GM10847 (cell line): ENCODE results near the gene KDM2B.

Experiments used
- POLR2A ChIP-seq: IDR thresholded peaks from 2 replicates; pipeline ENCODE4 v1.6.1; 2011; ENCODE audit not compliant: insufficient read length; ENCODE audit errors: extremely low read depth

The KDM2B gene

GRCh38 chr12:121580959-121581685 lies at the start of gene KDM2B:
KDM2B (minus strand) TSS chr12:121581023; CDS start chr12:121580911, 112 bp downstream.
- TF ChIP-seq POLR2A, result no peak

DNA sequence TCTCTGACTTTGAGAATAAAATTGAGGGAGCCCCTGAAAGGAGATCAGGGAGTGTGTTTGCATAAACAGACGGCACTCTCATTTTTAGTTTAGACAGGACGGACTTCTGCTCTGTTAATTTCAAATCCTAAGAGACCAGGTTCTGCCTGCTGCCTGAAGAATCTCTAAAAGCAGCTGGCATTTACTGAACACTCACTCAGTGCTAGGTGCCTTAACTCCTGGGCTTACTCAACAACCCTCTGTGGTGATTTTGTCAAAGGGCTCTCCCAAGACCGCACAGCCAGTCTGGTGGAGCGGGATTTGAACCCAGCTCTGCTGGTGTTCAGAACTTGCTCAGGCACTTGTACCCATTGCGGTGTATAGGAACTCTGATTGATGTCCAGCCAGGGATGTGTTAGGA lies 47.7 kb upstream of the KDM2B start:
- TF ChIP-seq POLR2A, result no peak

DNA sequence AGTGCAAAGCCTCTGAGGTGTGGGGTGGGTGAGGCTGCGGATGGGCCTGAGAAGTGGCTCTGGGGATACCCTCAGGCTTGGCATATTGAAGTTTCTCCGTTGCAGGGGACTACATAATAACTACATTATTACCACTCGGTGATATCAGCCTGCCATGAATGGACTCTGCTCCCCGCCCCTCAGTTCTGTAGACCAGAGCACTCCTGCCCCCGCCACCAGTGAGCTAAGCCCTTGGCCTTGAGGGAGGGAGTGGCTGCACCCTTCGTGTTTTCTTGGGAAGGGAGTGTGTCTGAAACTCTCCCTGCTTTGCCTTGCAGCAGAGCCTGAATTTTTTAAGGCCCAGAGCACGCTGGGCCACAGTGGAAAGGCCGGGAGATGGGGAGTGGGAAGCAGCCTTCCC lies 47.2 kb upstream of the KDM2B start:
- no peak for TF ChIP-seq POLR2A

- TF ChIP-seq POLR2A, result peak; percentile 57
These were observed 46.2 kb upstream of the KDM2B start for GRCh38 chr12:121626853-121627640.

- peak; percentile 86 for TF ChIP-seq POLR2A
These were observed 45.4 kb upstream of the KDM2B start, which contains the start of gene ORAI1 for GRCh38 chr12:121626087-121626852. ORAI1 (plus strand) TSS chr12:121626530.

DNA sequence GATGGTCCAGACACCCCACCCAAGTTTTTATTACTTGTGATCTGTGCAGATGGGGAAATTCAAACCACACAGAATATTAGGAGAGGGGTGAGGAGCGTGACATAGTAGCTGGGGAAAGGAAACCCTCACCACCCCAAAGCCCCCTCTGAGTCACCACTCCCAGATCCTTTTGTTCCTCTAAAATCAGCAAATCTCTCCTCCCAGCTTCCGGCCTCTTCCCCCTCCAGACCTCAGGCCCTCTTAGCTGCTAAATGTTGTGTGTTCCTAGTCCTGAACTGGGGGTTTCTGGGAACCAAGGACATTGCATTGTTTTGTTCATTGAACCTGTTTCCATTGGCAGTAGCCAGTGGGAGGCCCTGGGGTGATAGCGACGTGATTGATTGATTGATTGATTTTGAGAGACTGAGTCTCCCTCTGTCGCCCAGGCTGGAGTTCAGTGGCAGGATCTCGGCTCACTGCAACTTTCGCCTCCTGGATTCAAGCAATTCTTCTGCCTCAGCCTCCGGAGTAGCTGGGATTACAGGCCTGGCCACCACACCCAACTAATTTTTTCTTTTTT lies 39.6 kb upstream of the KDM2B start:
- no peak for TF ChIP-seq POLR2A

DNA sequence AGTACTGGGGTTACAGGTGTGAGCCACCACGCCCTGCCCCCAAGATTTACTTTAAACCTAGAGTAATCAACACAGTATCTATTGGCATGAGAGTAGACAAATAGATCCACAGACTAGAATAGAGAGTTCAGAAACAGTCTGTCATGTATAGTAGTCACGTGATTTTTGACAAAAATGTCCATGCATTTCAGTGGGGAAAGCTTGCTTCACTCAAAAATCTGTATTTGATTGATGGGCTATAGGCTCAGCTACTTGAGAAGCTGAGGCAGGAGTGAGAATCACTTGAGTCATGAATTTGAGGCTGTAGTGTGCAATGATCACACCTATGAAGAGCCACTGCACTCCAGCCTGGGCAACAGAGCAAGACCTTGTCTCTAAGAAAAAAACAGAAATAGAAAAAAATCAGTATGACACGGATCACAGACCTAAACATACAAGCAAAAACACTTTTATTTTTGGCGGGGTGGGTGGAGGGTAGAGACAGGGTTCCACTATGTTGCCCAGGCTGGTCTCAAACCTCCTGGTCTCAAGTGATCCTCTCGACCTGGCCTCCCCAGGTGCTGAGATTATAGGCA lies 37.9 kb upstream of the KDM2B start:
- TF ChIP-seq POLR2A, result no peak

- TF ChIP-seq POLR2A, result no peak
These were observed 34.1 kb upstream of the KDM2B start for GRCh38 chr12:121614872-121615467.

DNA sequence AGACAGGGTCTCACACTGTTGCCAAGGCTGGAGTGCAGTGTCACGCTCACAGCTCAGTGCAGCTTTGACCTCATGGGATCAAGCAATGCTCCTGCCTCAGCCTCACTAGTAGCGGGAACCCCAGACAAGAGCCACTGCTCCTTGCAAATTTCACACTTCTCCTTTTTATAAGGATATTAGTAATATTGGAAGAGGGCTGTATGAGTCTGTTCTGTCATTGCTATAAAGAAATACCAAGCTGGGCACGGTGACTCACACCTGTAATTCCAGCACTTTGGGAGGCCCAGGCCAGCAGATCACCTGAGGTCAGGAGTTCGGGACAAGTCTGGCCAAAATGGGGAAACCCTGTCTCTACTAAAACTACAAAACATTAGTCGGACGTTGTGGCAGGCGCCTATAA lies 32.6 kb upstream of the KDM2B start:
- no peak for TF ChIP-seq POLR2A

DNA sequence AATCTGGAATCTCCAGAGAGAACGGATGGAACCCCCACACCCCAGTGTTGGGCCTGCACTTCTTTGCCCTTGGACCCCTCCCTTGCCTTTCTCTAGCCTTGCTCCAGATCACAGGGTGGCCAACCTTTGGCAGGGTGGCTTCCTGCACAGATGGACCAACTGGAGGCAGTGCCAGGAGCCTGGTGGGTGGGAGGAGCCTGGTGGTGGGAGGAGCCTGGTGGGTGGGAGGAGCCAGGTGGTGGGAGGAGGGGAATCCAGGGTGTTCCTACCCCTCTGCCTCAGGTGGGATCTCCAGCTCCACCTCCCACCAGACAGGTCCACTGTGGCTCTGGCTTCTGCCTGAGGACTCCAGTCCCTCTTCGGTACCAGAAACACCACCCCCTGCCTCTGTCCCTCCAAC lies 30.5 kb upstream of the KDM2B start:
- TF ChIP-seq POLR2A, result no peak

- no peak for TF ChIP-seq POLR2A
These were observed 29.7 kb upstream of the KDM2B start for GRCh38 chr12:121610239-121611149.

DNA sequence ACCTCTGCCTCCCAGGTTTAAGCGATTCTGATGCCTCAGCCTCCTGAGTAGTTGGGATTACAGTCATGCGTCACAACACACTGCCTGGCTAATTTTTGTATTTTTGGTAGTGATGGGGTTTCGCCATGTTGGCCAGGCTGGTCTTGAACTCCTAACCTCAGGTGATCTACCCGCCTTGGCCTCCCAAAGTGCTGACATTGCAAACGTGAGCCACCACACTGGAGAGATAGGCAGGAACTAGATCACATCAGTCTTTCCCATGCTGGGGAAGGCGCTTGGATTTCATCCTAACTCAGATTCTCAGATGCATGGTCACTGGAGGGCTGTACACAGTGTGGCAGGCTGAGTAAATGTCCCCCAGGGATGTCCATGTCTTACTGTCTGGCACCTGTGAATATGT lies 27.5 kb upstream of the KDM2B start:
- TF ChIP-seq POLR2A, result no peak

GRCh38 chr12:121603581-121603980 lies 22.8 kb upstream of the KDM2B start:
- TF ChIP-seq POLR2A, result no peak

DNA sequence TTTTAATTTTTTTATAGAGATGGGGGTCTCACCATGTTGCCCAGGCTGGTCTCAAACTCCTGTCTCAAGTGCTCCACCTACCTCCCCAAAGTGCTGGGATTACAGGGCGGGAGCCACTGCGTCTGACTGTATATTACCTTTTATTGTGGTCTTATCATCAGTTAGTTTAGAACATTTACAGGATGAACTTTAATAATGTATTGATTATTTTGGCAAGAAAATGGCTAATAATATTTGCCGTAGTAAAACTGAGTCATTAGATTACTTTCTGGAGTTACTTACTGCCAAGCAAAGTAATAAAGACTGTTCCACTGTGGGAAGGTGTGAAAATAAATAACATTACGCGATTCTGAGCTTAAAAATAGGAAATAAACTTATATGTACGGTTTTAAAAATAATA lies 21.9 kb upstream of the KDM2B start:
- no peak for TF ChIP-seq POLR2A
